Femur (tissue), 1 donor: ENCODE results near the gene SET.
"Not testable (repeated sequence)": the region's sequence is repeated elsewhere in the genome, so short reads cannot be mapped to it uniquely, and the experiment has no call there.

Experiments used
- DNase-seq: peaks from one replicate; pipeline ENCODE4 v3.0.0-alpha.2; 2017

Gene SET

GRCh38 chr9:128688501-128689292, at the start of gene SET:
TSS of gene SET (plus strand) at chr9:128689222. CDS start at chr9:128689583, 361 bp downstream.
- peak; percentile 96 for DNase-seq

- DNase-seq, result no peak
Measured at GRCh38 chr9:128640603-128641002, 48.4 kb upstream of the SET start.

GRCh38 chr9:128642675-128643245, 46.3 kb upstream of the SET start:
- DNase-seq, result no peak

- DNase-seq, result no peak
Measured at GRCh38 chr9:128643519-128644300, 45.3 kb upstream of the SET start.

- DNase-seq, result not testable (repeated sequence)
Measured at GRCh38 chr9:128648206-128648605, 40.8 kb upstream of the SET start.

GRCh38 chr9:128651798-128652197, 37.2 kb upstream of the SET start:
- DNase-seq, result no peak

GRCh38 chr9:128653908-128654307, 35.1 kb upstream of the SET start:
- DNase-seq, result no peak

- no peak for DNase-seq
Measured at GRCh38 chr9:128654481-128654880, 34.5 kb upstream of the SET start.

GRCh38 chr9:128656416-128657343, 32.3 kb upstream of the SET start, which contains the start of gene DYNC2I2:
TSS of gene DYNC2I2 (minus strand) at chr9:128656847. CDS start at chr9:128656726, 121 bp downstream.
- DNase-seq, result peak; percentile 97

- DNase-seq, result no peak
Measured at GRCh38 chr9:128657344-128657704, 31.7 kb upstream of the SET start.

GRCh38 chr9:128657796-128658195, 31.2 kb upstream of the SET start:
- DNase-seq, result no peak

- not testable (repeated sequence) for DNase-seq
Measured at GRCh38 chr9:128666481-128666941, 22.5 kb upstream of the SET start.

- no peak for DNase-seq
Measured at GRCh38 chr9:128669786-128670185, 19.2 kb upstream of the SET start.

- no peak for DNase-seq
Measured at GRCh38 chr9:128675382-128675781, 13.6 kb upstream of the SET start.

GRCh38 chr9:128677794-128678193, 11.2 kb upstream of the SET start:
- DNase-seq, result no peak

GRCh38 chr9:128683340-128684064, 5.5 kb upstream of the SET start:
- peak; percentile 66 for DNase-seq

GRCh38 chr9:128684065-128684324, 5.0 kb upstream of the SET start:
- no peak for DNase-seq

GRCh38 chr9:128684325-128685199, 4.5 kb upstream of the SET start:
- DNase-seq, result peak; percentile 87

GRCh38 chr9:128685636-128686489, 3.2 kb upstream of the SET start:
- no peak for DNase-seq

GRCh38 chr9:128687453-128687852, 1.6 kb upstream of the SET start:
- no peak for DNase-seq
